SU-DHL-6 (cell line): ENCODE measurements around the gene NSRP1.

Experiments used
- H2AFZ ChIP-seq: fragments of 200-600 bp; sonication (generic); 2 replicates; pipeline ENCODE4 v1.6.1; 2014; ENCODE audit warnings: low read depth, mild to moderate bottlenecking, moderate library complexity, mixed read lengths, antibody characterized with exemption, low read length; ENCODE audit not compliant: severe bottlenecking
- H3F3A ChIP-seq: fragments of 200-600 bp; shearing (Covaris generic); 2 replicates; pipeline ENCODE4 v1.6.0; 2016; ENCODE audit warnings: antibody characterized with exemption, mild to moderate bottlenecking; ENCODE audit not compliant: insufficient read depth
- H3K27ac ChIP-seq: fragments of 200-600 bp; sonication (generic); 2 replicates; pipeline ENCODE4 v1.5.1; 2016; ENCODE audit warnings: low read depth, mild to moderate bottlenecking, low read length, moderate library complexity, mixed read lengths
- H3K27me3 ChIP-seq: fragments of 200-600 bp; sonication (generic), shearing (Covaris generic); 2 replicates; pipeline ENCODE4 v1.6.0; 2014; ENCODE audit warnings: mild to moderate bottlenecking, low read length
- H3K36me3 ChIP-seq: fragments of 200-600 bp; sonication (generic); 2 replicates; pipeline ENCODE4 v1.6.1; 2014; ENCODE audit warnings: mild to moderate bottlenecking, low read length, mixed read lengths
- H3K4me2 ChIP-seq: fragments of 300-600, 200-600 bp; shearing (Covaris generic), sonication (generic); 2 replicates; pipeline ENCODE4 v1.6.0; 2014; ENCODE audit warnings: low read length, low read depth, mild to moderate bottlenecking; ENCODE audit not compliant: poor library complexity, severe bottlenecking
- H3K4me3 ChIP-seq: fragments of 200-600 bp; sonication (generic); 2 replicates; pipeline ENCODE4 v1.5.1; 2014; ENCODE audit warnings: antibody characterized with exemption, low read length, mild to moderate bottlenecking, mixed read lengths; ENCODE audit not compliant: insufficient read depth, poor library complexity, severe bottlenecking
- H3K79me2 ChIP-seq: fragments of 200-600 bp; sonication (generic); 2 replicates; pipeline ENCODE4 v1.6.1; 2014; ENCODE audit warnings: mild to moderate bottlenecking, low read length, moderate library complexity; ENCODE audit not compliant: insufficient read depth
- H3K9ac ChIP-seq: fragments of 200-600 bp; sonication (generic); 2 replicates; pipeline ENCODE4 v1.7.0; 2014; ENCODE audit warnings: mild to moderate bottlenecking, low read length
- H3K9me2 ChIP-seq: fragments of 200-600 bp; sonication (generic); replicated peaks from 2 replicates; pipeline ENCODE4 v1.6.1; 2014; ENCODE audit warnings: low read length; ENCODE audit not compliant: insufficient read depth
- H3K9me3 ChIP-seq: fragments of 200-600 bp; sonication (generic); 2 replicates; pipeline ENCODE4 v1.6.1; 2014; ENCODE audit warnings: low read length, mixed read lengths; ENCODE audit not compliant: insufficient read depth
- H4K20me1 ChIP-seq: fragments of 200-600 bp; sonication (generic); 2 replicates; pipeline ENCODE4 v1.6.1; 2014; ENCODE audit warnings: low read depth, mild to moderate bottlenecking, antibody characterized with exemption, low read length, moderate library complexity, mixed read lengths
- EZH2phosphoT487 ChIP-seq: fragments of 200-600 bp; sonication (generic), shearing (Covaris generic); conservative IDR thresholded peaks from 2 replicates; pipeline ENCODE4 v1.6.1; 2018; ENCODE audit warnings: mild to moderate bottlenecking, antibody characterized with exemption, low read length, moderate library complexity, mixed read lengths
- TF ChIP-seq, protein P1 (sequence below): fragments of 200-600 bp; sonication (generic); IDR thresholded peaks from one replicate; pipeline ENCODE4 v1.5.1; 2017; ENCODE audit warnings: antibody characterized with exemption, mild to moderate bottlenecking, low read length, moderate library complexity; ENCODE audit not compliant: insufficient read depth, poor library complexity, severe bottlenecking

The NSRP1 gene

DNA sequence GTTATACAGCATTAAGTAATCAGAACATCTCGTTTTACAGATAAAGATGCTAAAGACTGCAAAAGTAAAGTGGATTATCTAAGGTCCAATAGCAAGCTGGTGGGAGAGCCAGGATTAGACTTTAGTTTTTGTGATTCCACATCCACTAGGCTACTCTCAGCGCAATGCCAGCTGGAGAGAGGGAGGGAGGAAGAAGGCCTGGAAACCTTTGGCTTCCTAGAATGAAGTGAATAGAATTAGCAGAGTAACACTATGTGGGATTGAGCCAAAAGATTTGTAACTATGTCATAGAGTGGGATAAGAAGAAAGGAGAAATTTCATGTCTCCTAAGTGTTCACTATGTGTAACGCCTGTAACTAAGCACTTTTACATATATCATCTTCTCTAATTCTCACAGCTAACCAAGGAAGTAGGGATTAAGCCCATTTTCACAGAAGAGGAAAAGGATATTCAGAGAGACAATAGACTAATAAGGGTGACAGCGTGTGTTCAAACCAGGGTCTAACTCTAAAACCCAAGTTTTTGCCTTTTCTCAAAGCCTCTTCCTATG is 25.4 kb upstream of the NSRP1 start:
- no peak overlapping the region for H2AFZ ChIP-seq
- H3K4me3 ChIP-seq = no peak overlapping the region

DNA sequence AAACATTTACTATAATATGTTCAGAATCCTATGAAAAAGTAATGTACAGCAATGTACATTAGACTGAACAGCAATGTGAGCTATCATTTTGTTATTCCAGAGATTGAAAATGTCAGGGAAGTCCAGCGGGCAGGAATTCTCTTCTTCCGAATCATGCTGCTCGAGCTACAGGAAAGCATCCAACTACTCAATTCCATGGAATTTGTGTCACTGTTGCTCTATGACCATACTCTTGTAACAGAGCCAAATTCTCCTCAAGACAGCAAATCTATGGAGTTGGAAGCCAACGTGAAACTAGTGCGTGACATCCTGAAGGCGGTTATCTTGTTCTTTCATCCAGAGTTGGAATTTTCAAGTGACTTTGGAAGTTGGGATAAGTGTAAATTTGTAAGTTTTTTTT is 24.8 kb upstream of the NSRP1 start:
- Histone ChIP-seq H4K20me1 (no peaks in the 10 kb centered on the region), H3K4me2 (no peak overlapping the region), H3K9ac (no peak overlapping the region), H3K27me3 (no peaks in the 10 kb centered on the region), H3K27ac (no peak overlapping the region), H3F3A (no peaks in the 10 kb centered on the region), H3K36me3 (no peaks in the 10 kb centered on the region), H3K4me3 (no peak overlapping the region), H3K9me3 (no peaks in the 10 kb centered on the region), H3K9me2 (no peaks in the 10 kb centered on the region), H2AFZ (no peak overlapping the region), H3K79me2 (no peaks in the 10 kb centered on the region)
- TF ChIP-seq, protein P1, sequence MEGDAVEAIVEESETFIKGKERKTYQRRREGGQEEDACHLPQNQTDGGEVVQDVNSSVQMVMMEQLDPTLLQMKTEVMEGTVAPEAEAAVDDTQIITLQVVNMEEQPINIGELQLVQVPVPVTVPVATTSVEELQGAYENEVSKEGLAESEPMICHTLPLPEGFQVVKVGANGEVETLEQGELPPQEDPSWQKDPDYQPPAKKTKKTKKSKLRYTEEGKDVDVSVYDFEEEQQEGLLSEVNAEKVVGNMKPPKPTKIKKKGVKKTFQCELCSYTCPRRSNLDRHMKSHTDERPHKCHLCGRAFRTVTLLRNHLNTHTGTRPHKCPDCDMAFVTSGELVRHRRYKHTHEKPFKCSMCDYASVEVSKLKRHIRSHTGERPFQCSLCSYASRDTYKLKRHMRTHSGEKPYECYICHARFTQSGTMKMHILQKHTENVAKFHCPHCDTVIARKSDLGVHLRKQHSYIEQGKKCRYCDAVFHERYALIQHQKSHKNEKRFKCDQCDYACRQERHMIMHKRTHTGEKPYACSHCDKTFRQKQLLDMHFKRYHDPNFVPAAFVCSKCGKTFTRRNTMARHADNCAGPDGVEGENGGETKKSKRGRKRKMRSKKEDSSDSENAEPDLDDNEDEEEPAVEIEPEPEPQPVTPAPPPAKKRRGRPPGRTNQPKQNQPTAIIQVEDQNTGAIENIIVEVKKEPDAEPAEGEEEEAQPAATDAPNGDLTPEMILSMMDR = no peak
- no peak for TF ChIP-seq EZH2phosphoT487

More for the DNA sequence above, 25.4 kb upstream of the NSRP1 start:
- Histone ChIP-seq H3K9me3 (no peaks in the 10 kb centered on the region), H3F3A (no peaks in the 10 kb centered on the region), H3K27me3 (no peaks in the 10 kb centered on the region), H3K9me2 (no peaks in the 10 kb centered on the region), H3K36me3 (no peaks in the 10 kb centered on the region), H3K4me2 (no peak overlapping the region), H3K27ac (no peak overlapping the region), H3K9ac (no peak overlapping the region), H3K79me2 (no peaks in the 10 kb centered on the region), H4K20me1 (no peaks in the 10 kb centered on the region)
- TF ChIP-seq, protein P1 = no peak
- TF ChIP-seq EZH2phosphoT487 = no peak

DNA sequence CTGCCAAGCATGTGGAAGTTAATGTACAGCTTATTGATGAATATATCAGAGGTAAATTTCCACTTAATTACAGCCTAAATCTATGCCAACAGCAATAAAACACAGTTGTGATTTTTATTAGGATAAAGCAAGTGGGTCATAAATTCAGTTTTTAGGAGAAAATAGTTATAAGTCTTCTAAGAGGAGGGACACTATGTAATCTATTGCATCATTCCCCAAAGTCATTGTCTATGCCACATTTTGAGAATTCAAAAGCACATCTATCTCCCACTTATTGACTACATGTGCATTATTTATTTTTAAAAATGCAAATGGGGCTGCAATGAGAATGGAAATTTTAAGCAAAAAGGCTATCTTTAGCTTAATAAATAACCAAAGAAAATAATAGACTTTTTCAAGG is 23.7 kb upstream of the NSRP1 start:
- no peak overlapping the region for H3K9ac ChIP-seq
- no peak overlapping the region for H2AFZ ChIP-seq
- H3K27me3 ChIP-seq = no peaks in the 10 kb centered on the region
- H3K9me2 ChIP-seq = no peaks in the 10 kb centered on the region
- H3K27ac ChIP-seq = no peak overlapping the region
- H3K79me2 ChIP-seq = no peaks in the 10 kb centered on the region
- H4K20me1 ChIP-seq = no peaks in the 10 kb centered on the region
- H3F3A ChIP-seq = no peaks in the 10 kb centered on the region
- no peaks in the 10 kb centered on the region for H3K36me3 ChIP-seq
- TF ChIP-seq, protein P1 = no peak
- no peak for TF ChIP-seq EZH2phosphoT487
- no peak overlapping the region for H3K4me3 ChIP-seq
- no peaks in the 10 kb centered on the region for H3K9me3 ChIP-seq
- no peak overlapping the region for H3K4me2 ChIP-seq
